Measurements from ENCODE around the gene TNFRSF13B. TPM values are rescaled to one million over a fixed set of nuclear protein-coding genes. Genes with fewer than 3 reads are reported as not detected.
"Not testable (repeated sequence)": the region's sequence is repeated elsewhere in the genome, so short reads cannot be mapped to it uniquely, and the experiment has no call there.

TNFRSF13B gene
- total RNA-seq, 3 donors from 2014 or later = 0.80 to 2.9 TPM; not detected in 1

GRCh38 chr17:16975744-16976625, 4.1 kb upstream of the TNFRSF13B start:
- Histone ChIP-seq H3K36me3 (no peaks in the 10 kb centered on the region), H3K9me3 (no peaks in the 10 kb centered on the region), H3K27ac (no peak overlapping the region), H3K27me3 (no peaks in the 10 kb centered on the region), H3K4me1 (no peaks in the 10 kb centered on the region), H3K4me3 (no peak overlapping the region)
- no peak for TF ChIP-seq POLR2A (IDR thresholded peaks at IDR 0.05)
- TF ChIP-seq POLR2AphosphoS5 (IDR thresholded peaks at IDR 0.05) = no peak
- intact Hi-C loops (cut with DNase I; ENCODE audit: low total_unique reads) = no loop called here
- DNase-seq (ENCODE audit: low spot score in 2 of 2) = no peak

GRCh38 chr17:16975277-16975651, 3.3 kb upstream of the TNFRSF13B start:
- DNase-seq (ENCODE audit: low spot score in 2 of 2) = no peak
- TF ChIP-seq CTCF (IDR thresholded peaks at IDR 0.05) (no peak), POLR2A (IDR thresholded peaks at IDR 0.05) (no peak), POLR2AphosphoS5 (IDR thresholded peaks at IDR 0.05) (no peak)
- H3K4me1 ChIP-seq = no peaks in the 10 kb centered on the region
- no peaks in the 10 kb centered on the region for H3K36me3 ChIP-seq
- intact Hi-C loops (cut with DNase I; ENCODE audit: low total_unique reads) = no loop called here
- no peaks in the 10 kb centered on the region for H3K27me3 ChIP-seq
- H3K4me3 ChIP-seq = no peak overlapping the region
- no peaks in the 10 kb centered on the region for H3K9me3 ChIP-seq
- no peak overlapping the region for H3K27ac ChIP-seq

GRCh38 chr17:16974569-16975276, 2.8 kb upstream of the TNFRSF13B start:
- H3K36me3 ChIP-seq = no peaks in the 10 kb centered on the region
- no peaks in the 10 kb centered on the region for H3K4me1 ChIP-seq
- TF ChIP-seq POLR2AphosphoS5 (IDR thresholded peaks at IDR 0.05) (no peak), CTCF (IDR thresholded peaks at IDR 0.05) (no peak), POLR2A (IDR thresholded peaks at IDR 0.05) (no peak)
- no peaks in the 10 kb centered on the region for H3K27me3 ChIP-seq
- no peak for DNase-seq (ENCODE audit: low spot score in 2 of 2)
- H3K27ac ChIP-seq = no peak overlapping the region
- no peak overlapping the region for H3K4me3 ChIP-seq
- intact Hi-C loops (cut with DNase I; ENCODE audit: low total_unique reads) = no loop called here
- H3K9me3 ChIP-seq = no peaks in the 10 kb centered on the region

- Histone ChIP-seq H3K27me3 (no peaks in the 10 kb centered on the region), H3K9me3 (no peaks in the 10 kb centered on the region), H3K4me1 (no peaks in the 10 kb centered on the region), H3K36me3 (no peaks in the 10 kb centered on the region), H3K27ac (no peak overlapping the region), H3K4me3 (no peak overlapping the region)
- TF ChIP-seq POLR2AphosphoS5 (IDR thresholded peaks at IDR 0.05) (no peak), POLR2A (IDR thresholded peaks at IDR 0.05) (no peak), CTCF (IDR thresholded peaks at IDR 0.05) (no peak)
- no peak for DNase-seq (ENCODE audit: low spot score in 2 of 2)
- intact Hi-C loops (cut with DNase I; ENCODE audit: low total_unique reads) = no loop called here
Observed at GRCh38 chr17:16973760-16974540, 2.0 kb upstream of the TNFRSF13B start.

- intact Hi-C loops (cut with DNase I; ENCODE audit: low total_unique reads); H3K4me3 ChIP-seq; H3K4me1 ChIP-seq; H3K9me3 ChIP-seq; DNase-seq (ENCODE audit: low spot score in 2 of 2); H3K36me3 ChIP-seq; H3K27ac ChIP-seq; H3K27me3 ChIP-seq: not testable (repeated sequence)
Observed at GRCh38 chr17:16973043-16973442, 1.1 kb upstream of the TNFRSF13B start.
